Stimulated activated CD4-positive, alpha-beta T cell treated with anti-CD3 and anti-CD28 coated beads, Interleukin-1b, Interleukin-23, amount 100 ng/mL, for 1 hour (primary cell): ENCODE data around the gene ANKS6.

Experiments
- DNase-seq, 2 donors: peaks; one replicate each; pipeline ENCODE4 v3.0.0-alpha.2; 2020; ENCODE audit warnings: low read depth in 2 of 2

The ANKS6 gene

GRCh38 chr9:98738741-98739140, 57.6 kb downstream of the ANKS6 start:
- DNase-seq = no peak

GRCh38 chr9:98736226-98736625, 60.1 kb downstream of the ANKS6 start:
- no peak for DNase-seq

GRCh38 chr9:98732801-98733200, 63.6 kb downstream of the ANKS6 start:
- no peak for DNase-seq

GRCh38 chr9:98732091-98732490, 64.3 kb downstream of the ANKS6 start:
- DNase-seq = no peak

- DNase-seq = no peak
These were observed 65.5 kb downstream of the ANKS6 start for GRCh38 chr9:98730871-98731270.

GRCh38 chr9:98728500-98728899, 67.9 kb downstream of the ANKS6 start:
- no peak for DNase-seq

- DNase-seq = no peak
These were observed 68.9 kb downstream of the ANKS6 start for GRCh38 chr9:98727428-98727827.

- no peak for DNase-seq
These were observed 69.6 kb downstream of the ANKS6 start for GRCh38 chr9:98726735-98727134.

GRCh38 chr9:98724810-98725530, 71.4 kb downstream of the ANKS6 start:
- DNase-seq = no peak

- DNase-seq = no peak
These were observed 74.7 kb downstream of the ANKS6 start for GRCh38 chr9:98721643-98722042.

- no peak for DNase-seq
These were observed 76.0 kb downstream of the ANKS6 start for GRCh38 chr9:98720402-98720801.

- DNase-seq = no peak
These were observed 77.3 kb downstream of the ANKS6 start for GRCh38 chr9:98719055-98719454.

GRCh38 chr9:98714833-98715232, 81.5 kb downstream of the ANKS6 start:
- no peak for DNase-seq

- DNase-seq = no peak
These were observed 83.4 kb downstream of the ANKS6 start for GRCh38 chr9:98712987-98713386.

- DNase-seq = no peak
These were observed 86.1 kb downstream of the ANKS6 start for GRCh38 chr9:98709968-98710965.

GRCh38 chr9:98708933-98709911, 87.1 kb downstream of the ANKS6 start, which contains the start of gene GABBR2:
TSS of gene GABBR2 (minus strand) at chr9:98708935. CDS start at chr9:98708737, 198 bp downstream.
- DNase-seq = no peak

- no peak for DNase-seq
These were observed 88.0 kb downstream of the ANKS6 start for GRCh38 chr9:98708103-98708932.

GRCh38 chr9:98707166-98708102, 88.9 kb downstream of the ANKS6 start:
- no peak for DNase-seq

GRCh38 chr9:98706651-98707165, 89.6 kb downstream of the ANKS6 start:
- no peak for DNase-seq
